ENCODE data around the gene PACRG.

GRCh38 chr6:163189609-163190008, 461.8 kb downstream of the PACRG start:
- no peak for TF ChIP-seq POLR2A (IDR thresholded peaks at IDR 0.05)
- TF ChIP-seq CTCF (IDR thresholded peaks at IDR 0.05), result no peak

Data from prostate gland (tissue), 2 donors.